GM21447 (cell line): ENCODE results near the gene RAI1.

Experiments
- ATAC-seq: cut with Tn5 transposase; IDR thresholded peaks from one replicate; pipeline ENCODE4 v1.9.1; 2021; ENCODE audit not compliant: unreplicated experiment

Gene RAI1

DNA sequence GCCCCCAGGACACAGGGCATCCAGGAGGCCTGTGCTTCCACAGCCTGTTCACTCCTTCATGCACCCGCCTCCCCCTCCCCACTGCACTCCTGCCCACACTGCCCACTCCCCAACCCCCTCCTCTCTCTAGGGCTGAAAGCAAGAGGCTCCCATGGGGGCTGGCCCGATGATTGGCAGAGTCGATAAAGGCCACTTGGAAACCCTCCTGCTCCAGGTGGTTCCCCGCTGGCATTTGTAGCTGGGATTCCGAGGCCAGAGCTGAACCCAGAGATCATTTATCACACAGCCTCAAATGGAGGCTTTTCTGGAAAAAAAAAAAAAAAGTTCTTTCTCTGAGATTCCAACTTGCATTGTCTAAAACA, 81.5 kb downstream of the RAI1 start:
- no peak for ATAC-seq

DNA sequence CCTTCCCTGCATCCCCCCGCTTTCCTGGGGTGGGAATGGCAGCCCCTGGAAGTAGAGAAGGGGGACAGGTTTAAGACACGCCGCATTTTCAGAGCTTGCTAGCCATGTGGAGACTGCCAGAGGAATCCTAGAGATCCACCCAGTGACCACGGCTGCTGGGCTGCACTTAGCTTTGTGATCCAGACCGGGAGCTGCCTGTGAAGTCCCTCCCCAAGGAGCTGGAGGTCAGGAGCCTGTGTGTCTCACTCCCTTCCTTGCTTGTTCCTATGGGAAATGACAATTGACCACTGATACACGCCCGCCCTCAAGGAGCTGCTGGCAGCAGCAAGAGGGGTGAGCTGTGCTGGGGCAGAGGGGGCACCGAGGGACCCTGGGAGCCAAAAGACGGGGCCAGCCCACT, 81.9 kb downstream of the RAI1 start:
- ATAC-seq = no peak

DNA sequence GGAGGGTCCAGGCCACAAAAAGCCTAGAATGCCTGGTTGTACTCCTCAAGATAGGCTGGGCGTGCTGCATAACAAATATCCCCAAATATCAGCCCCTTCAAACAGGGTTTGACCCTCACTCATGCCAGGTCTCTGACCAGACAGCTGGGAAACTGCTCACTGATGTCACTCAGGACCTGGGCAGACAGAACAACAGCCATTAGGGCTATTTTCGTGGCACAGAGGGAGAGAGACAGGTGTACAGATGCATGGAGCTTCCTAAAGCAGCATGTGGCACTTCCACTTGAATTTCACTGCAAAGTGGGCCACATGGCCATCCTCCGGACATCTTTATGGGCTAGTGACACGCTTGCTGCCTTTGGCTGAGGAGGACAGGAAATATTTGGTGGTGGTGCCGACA, 82.5 kb downstream of the RAI1 start:
- no peak for ATAC-seq

DNA sequence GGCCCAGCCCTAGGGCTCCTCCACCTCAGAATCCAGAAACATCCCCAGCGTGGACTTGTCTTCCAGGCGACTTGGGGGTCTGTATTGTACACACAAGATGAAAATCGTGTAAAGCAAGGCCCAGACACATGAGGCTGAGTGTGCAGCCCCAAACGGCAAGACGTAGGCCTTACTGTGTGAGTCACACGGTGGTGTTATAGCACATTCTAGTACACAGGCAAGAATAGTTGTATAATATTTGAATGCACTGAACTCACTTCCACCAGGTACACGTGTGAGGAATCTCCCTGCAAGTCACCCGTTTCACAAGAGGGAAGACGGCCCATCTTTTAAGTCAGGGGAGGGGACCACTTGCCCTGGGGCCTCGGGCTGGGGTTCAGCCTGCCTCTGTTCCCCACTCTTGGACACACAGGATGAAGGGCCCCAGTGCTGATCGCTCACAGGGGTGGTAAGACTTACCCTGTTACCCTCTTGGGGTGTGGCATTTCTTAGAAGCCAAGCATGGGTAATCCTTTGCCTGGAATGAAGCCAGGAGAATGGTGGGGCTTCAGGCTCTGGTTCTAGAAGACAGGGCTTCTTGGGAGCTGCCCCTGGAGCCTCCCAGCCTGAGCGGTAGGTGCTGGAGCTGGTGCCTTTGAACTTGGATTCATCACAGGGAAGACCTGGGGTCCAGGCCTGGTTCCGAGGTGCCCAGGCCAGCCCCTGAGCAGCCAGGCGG, 84.3 kb downstream of the RAI1 start:
- ATAC-seq = no peak

DNA sequence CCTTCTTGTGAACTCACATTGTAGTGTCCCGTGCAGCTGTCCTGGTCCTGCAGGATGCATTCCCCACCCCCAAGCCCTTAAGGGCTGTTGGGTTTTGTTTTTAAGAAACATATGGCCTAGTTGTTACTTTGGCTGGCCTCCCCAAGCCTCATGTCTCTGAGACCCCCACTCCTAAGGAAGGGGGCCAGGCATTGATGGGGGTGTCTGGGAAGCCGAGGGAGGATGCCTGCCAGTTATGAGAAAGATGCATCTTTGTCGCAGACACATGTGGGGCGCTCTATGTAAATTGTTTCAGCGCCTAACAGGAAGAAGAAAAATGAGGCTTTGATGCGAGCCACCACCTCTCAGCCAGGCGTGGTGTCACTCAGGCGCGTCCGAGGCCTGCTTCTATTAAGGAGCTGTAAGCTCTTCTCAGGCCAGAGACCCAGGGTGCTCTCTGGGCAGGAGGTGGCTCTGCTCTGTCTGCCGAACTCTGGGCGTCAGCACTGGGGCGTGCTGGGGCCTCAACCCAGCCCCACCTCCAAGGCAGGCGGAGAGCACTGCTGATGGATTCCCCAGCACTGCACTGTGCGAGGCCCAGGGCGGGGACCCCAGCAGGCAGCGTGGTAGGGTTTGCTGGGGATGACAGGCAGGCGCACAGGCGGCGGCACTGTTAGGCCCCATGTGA, 85.0 kb downstream of the RAI1 start:
- peak; percentile 75 for ATAC-seq

DNA sequence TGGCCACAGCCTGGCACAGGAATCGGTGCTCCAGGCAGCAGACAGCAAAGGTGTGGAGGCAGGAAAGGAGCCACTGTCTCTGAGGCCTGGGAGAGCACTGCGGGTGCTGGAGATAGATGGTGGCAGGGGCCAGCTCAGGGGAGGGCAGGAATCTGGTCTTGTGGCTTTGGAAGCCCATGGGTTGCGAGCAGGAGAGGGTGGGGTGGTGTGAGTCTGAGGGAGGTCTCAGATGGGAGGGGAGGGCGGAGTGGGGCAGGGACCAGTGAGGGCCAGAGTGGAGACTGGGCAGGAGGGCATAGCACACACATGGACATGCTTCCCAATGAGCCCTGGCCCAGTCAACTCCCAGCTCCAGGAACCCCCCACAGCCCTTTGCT, 85.5 kb downstream of the RAI1 start:
- no peak for ATAC-seq

DNA sequence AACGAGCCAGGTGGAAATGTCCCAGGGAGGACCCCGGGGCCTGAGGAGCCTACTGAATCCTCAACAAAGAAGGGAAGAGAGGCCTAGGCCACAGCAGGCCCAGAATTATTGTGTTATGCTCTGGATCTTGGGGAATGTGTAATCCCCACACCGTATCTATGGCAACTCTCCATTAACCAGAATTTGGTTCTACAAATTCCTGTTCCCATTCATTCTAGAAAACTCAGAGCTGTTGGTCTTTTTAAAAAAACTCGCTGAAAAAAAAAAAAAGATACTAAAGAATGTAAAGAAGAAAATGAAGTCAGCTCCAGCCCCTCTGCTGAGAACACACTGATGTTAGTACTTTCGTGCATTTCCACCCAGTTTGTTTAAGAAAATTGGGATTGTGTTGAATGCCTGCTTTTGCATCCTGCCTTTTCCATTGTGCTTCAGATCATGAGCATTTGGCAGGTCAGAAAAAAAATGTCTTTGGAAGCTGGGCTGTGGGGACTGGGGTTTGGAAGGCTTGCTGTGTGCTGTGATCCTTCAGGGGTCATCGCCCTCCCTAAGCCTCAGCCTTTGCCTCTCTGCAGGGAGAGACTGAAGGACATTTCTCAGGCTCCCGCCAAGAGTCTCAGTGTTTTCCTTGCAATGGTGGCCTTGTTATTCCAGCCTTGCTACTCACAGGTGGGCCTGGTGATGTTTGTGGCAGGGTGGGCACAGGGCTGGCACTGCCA, 86.1 kb downstream of the RAI1 start:
- no peak for ATAC-seq

DNA sequence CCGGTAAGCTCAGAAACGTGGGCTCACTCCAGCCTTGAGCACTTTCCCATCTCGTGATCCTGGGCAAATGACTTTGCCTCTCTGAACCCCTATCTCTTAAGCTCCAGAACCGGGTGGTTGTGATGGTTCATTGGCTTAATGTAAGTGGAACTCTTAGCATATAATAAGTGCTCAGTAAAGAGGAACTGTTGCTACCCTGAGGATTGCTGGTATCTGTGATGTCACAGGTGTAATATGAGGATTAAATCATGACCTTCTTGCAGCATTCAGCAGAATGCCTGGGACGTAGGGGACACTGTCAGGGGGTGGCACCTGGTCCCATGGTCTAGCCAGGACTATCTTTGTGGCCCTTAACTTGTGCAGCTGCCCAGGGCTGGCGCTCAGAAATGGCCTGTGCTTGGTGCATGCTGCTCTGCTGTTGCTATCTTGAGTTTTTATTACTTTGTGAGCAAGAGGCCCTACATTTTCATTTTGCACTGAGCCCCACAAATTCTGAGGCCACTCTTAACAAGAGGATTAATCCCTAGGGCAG, 86.7 kb downstream of the RAI1 start:
- no peak for ATAC-seq

DNA sequence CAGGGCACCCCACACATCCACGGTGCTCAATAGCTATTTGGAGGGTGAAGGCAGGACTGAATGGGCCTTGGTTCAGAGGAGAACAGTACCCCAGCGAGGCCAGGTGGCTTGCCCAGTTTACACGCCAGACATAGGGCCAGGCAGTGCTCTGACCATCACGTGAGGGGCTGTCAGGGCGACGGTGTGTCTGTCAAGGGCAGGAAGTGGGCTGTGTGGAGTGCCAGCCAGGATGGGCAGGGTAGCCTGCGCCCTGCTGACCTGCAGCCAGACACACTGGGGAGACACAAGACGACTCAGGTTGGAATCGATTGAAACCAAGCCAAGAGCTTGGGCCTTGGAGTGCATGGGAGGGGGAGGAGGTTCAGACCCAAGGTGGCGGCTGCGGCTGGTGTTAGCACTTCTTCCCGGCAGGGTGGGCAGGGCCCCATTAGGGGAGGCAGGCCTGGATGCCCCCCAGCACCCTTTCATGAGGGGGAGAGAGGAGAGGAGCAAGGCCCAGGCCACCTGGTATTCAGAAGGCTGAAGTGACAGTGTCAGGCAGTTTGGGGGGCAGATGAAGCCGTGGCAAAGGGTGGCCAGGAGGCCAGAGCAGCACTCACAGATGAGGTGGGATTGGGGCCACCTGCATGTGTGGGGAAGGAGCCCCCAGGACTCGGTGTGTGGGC, 87.3 kb downstream of the RAI1 start:
- ATAC-seq = no peak

DNA sequence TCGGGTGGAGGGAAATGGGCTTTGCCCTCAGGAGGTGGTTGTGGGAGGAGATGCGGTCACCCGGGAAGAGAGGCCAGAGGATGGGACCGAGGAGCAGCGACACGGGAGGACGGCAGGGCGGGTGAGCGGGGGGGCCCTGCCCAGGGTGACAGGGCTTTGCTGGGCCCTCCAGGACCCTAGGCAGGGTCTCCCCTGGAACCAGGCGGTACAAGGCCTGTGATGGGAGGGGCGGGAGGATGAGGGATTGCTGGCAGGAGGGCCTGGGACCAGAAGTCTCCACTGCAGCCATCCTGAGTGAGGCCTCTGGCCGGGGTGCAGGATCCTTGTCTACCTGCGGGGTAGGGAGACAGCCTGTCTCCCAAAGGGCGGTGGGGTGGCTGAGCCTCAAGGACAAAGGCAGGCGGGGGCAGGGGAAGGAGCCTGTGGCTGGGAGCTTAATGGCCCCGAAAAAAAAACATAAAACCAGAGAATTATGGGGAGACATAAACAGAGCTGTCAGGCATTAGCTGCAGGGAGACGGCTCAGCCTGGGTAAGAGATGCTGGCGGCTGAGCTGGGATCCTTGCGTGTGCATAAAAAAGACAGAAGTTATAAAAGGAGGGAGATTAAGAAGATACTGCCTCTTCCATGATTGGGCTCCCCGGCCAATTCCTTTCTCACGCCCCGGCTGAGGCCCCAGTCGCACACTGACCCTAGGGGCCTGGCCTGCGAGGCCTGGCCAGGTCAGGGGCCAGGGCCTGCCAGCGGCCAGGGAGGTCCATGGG, 88.8 kb downstream of the RAI1 start:
- no peak for ATAC-seq

DNA sequence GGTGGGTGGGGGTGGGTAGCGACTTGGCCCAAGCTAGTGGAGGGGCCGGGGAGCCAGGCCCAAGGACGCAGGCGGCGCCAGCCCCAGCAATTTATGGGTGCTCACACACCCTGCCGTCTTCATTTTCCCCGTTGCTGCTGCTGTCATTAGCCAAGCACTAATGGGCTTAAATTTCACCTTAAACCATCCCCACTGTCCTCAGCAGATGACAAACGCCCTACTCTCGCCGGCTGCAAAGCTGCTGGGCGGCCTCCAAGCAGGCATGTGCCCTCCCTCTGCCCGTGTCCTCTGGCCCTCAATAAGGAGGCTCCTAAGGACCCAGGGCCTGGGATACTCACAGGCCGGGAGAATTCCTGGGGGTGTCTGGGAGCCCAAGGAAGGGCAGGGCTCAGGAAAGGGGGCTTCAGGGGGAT, 89.4 kb downstream of the RAI1 start:
- ATAC-seq = no peak

DNA sequence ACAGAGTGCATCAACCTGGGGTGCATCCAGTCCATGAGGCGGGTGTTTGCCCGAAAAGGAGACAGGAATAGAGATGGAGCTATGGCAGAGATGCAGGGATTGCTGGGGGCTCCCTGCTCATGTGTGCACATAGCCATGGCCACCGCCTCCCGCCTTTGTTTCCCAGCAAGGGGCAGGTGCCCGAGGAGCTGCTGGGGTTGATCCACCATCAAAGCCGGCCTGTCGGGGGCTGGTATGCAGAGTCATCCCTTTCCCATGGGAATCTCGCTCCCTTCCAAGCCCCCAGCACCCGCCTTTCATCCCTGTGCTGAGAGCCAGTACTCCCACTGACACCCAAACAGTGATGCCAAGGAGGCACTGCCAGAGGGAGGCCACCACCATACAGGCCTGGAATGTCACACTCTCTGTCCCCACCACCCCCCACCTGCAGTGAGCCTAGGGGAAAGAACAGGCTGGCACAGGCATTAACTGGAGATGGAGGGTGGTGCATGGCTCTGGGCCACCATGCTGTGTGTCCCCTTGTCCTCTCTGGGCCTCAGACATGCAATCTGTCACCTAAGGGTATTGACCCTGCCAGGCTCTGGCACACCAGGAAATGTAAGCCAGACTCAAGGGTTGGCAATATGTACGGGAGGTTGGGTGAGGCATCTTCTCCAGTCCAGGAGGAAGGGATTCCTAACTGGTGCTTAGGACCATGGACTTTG, 90.4 kb downstream of the RAI1 start:
- no peak for ATAC-seq

DNA sequence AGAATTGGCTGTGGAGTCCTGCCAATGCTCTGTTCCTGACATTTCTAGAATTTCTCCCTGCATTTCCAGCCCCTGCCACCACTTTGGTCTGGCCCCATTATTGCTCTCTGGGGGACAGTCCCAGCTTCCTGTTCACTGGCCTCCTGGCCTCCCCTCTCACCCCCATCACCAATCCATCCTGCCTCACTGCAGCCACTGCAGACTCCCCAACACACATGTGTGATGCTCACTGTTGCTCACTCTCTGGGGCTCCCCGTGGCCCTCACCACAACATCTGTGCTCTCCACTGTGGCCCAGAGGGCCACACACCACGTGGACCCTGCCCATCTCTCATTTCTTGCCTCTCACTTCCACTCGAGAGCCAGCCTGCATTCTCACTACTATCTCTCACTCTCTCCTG, 91.0 kb downstream of the RAI1 start:
- ATAC-seq = no peak

DNA sequence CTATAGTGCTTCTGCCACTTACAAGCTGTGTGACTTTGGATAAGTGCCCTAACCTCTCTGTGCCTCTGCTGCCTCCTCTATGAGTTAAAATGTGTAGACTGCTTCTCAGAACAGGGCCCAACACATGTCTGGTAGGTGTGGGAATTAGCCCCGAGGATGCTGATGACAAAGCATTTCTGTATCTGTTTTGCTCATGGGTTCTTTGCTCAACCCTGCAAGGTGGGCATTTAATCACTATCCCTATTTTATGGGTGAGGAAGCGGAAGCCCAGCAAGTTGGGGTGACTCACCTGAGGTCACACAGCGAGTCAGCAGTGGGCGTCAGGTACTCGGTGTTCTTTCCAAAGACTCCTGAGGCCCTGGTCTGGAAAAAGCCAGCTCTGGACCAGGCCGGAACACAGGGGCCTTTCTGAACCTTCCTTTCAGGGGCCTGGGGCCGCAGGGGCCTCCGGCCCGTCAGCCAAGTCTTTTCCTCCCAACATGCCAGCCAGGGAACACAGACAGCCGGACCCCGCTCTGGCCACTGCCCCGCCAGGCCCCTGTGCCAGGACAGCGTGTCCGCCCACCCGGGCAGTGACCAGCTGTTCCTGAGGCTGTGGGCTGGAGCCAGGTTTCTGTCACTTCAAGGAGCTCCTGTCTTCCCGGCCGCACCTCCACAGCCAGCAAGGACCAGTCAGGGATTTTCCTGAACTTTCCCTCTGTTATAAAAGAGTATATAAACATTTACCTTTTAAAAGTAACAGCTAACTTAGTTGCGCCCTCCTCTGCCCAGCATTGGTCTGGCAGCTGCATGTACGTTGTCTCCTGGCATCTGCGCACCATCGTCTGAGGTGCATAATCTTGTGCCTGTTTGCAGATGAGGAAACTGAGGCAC, 93.0 kb downstream of the RAI1 start:
- no peak for ATAC-seq

DNA sequence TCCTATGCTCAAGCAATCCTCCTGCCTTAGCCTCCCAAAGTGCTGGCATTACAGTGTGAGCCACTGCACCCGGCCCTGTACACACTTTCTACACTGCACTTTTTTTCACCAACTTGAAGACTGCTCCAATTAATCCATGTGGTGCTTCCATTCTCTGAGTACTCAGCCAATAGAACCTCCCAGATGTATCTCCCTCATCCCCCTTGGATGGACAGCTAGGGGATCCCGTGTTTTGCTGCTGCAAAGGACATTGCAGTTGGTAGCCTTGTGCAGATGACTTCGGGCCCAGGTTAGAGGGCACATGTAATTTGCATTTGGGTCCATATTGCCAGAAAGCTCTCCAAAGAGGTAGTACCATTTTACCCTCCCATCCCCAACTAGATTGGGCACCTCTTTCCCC, 95.6 kb downstream of the RAI1 start:
- no peak for ATAC-seq

DNA sequence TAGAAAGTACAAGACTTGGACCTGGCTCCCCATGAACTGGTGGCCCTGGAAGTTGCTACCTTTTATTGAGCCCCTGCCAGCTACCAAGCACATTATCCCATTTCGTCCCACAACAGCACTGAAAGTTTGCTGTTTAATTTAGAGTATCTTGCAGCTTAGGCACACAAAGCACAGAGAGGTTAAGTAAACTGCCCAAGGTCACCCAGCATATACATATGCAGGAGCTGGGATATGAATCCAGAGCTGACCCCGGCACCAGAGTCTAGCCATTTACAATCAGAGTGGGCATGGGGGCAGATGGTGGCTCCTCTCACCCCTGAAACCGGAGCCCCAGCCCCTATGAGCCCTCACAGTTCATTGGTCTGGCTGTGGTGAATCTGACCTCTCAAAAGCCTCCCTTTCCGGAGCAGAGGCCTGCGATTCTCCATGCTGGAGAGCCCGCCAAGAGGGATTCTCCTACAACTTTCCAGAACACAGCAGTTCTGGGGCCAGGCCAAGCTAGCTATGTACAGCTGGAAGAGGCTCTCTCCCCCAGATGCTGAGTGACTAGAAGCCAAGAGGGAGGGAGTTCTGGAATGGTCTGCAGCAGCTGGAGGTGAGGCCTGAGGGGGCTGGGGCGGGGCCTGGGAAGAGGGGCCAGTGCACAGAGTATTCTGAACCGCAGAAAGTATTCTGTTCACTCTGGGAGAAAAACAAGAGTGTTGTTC, 97.2 kb downstream of the RAI1 start:
- no peak for ATAC-seq

DNA sequence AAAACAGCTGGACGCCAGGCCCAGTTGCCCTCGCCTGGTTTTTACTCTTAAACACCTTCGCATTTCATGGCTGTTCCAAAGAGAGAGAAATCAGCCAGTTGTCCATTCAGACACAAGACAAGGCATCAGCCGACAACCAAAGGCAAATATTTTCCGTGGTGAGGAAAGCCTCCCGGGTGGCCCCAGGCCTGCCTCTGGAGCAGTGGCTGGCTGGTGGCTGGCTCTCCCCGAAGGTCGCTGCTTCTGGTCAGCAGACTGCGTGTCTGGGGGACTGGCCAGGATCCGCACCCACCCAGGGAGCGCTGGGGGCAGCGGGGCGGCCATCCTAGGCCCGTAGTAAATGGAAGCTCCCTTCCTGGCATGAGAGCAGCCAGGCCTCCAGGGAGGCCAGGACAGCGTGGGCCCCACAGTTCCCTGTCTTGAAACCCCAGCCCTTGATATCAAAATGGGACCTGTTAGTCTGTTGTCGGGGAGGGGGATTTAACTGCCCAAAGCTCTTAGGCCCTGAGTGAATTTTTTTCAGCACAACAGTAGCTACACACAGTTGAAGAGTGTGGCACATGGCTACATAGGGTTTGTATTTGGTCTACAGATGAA, 97.9 kb downstream of the RAI1 start:
- ATAC-seq = no peak

DNA sequence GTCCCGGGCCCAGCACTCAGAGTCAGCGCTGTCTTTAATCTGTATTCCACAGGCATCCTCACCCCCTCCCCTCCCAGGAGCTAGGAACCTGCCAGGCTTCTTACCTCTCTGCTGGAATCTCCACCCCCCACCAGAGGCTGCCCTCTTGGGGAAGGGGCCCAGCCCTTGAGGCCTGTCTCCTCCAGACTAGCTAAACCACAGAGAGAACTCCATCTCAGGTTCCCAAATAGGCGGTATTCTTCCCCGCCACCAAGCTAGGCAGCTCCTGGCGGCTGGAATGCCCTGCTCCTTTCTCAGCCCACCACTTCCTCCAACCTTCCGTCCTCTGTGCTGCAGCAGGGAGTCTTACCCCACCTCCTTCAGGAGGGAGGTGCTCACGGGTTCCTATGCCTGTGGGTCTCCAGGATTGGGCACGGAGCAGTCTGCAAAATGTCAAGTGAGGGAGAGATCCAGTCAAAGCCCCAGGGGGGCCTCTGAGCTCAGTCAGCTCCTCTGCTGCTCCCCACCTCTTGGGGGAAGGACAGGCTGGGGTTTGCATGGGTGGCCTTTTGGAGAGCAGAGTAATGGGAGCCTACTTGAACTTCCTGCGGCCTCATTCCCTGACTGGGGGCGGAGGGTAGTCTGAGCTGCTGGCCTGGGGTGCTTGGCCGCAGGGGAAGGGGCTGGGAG, 99.8 kb downstream of the RAI1 start:
- no peak for ATAC-seq
